H1 (cell line): ENCODE results near the gene ME3. TPM values are rescaled to one million over a fixed set of nuclear protein-coding genes. Genes with fewer than 3 reads are reported as not detected.

ENCODE experiments used
- CTCF ChIA-PET: fragments of 300-600 bp; sonication (Branson Sonifier 250); formaldehyde crosslinking; loops from one replicate; lab custom pipeline; 2021; ENCODE audit not compliant: partially characterized antibody; lab: Charles Lee
- POLR2A ChIA-PET: fragments of 300-600 bp; sonication (Branson Sonifier 250); formaldehyde crosslinking; loops from one replicate; lab custom pipeline; 2021; ENCODE audit warnings: inconsistent platforms; ENCODE audit not compliant: partially characterized antibody; lab: Charles Lee
- DNase-seq, 2 experiments: peaks; one replicate each; pipeline versions ENCODE4 v3.0.0 to v3.0.0-alpha.2; 2010 to 2022; ENCODE audit warnings: low spot score in 2 of 2, low read depth in 1 of 2, mixed read lengths in 1 of 2
- FAIRE-seq: peaks from 2 replicates; lab custom pipeline; 2011; peaks lifted over from hg19 to GRCh38; lab: Jason Lieb, UNC
- H2AFZ ChIP-seq: 2 replicates; pipeline ENCODE4 v1.8.1; 2012; ENCODE audit warnings: low read length, inconsistent platforms
- H2AK5ac ChIP-seq: 2 replicates; pipeline ENCODE4 v1.6.1; 2013; ENCODE audit warnings: low read depth, low read length
- H2BK120ac ChIP-seq: replicated peaks from 2 replicates; pipeline ENCODE3; 2013; ENCODE audit warnings: low read depth, low read length, inconsistent platforms
- H2BK12ac ChIP-seq: 2 replicates; pipeline ENCODE4 v1.6.1; 2013; ENCODE audit warnings: low read depth, low read length
- H2BK15ac ChIP-seq: 2 replicates; pipeline ENCODE4 v1.6.1; 2013; ENCODE audit warnings: low read length
- H2BK20ac ChIP-seq: 2 replicates; pipeline ENCODE4 v1.6.1; 2013; ENCODE audit warnings: low read length
- H2BK5ac ChIP-seq: 2 replicates; pipeline ENCODE4 v1.6.1; 2013; ENCODE audit warnings: low read depth, low read length
- H3K14ac ChIP-seq: 2 replicates; pipeline ENCODE4 v1.6.1; 2013; ENCODE audit warnings: inconsistent platforms; ENCODE audit not compliant: insufficient read length
- H3K18ac ChIP-seq: 2 replicates; pipeline ENCODE4 v1.6.1; 2013; ENCODE audit warnings: low read length; ENCODE audit errors: extremely low read depth
- H3K23ac ChIP-seq: 2 replicates; pipeline ENCODE4 v1.6.1; 2013; ENCODE audit warnings: inconsistent platforms; ENCODE audit not compliant: insufficient read length
- H3K23me2 ChIP-seq: 2 replicates; pipeline ENCODE4 v1.6.1; 2013; ENCODE audit warnings: low read depth, low read length
- H3K27ac ChIP-seq: 2 replicates; pipeline ENCODE4 v1.6.1; 2011; ENCODE audit warnings: low read depth, low read length, inconsistent platforms
- H3K27me3 ChIP-seq, 4 experiments: replicated peaks in 1 of 4; 1 replicate in 1 of 4; 2 replicates in 3 of 4; pipeline versions ENCODE4 v1.6.1 to v1.8.1; 2011 to 2013; ENCODE audit warnings: low read length in 3 of 4, mild to moderate bottlenecking in 3 of 4, inconsistent platforms in 2 of 4, mixed read lengths in 2 of 4, moderate library complexity in 1 of 4; ENCODE audit not compliant: control insufficient read depth in 3 of 4, insufficient read depth in 3 of 4; ENCODE audit errors: extremely low read depth in 1 of 4
- H3K36me3 ChIP-seq, 4 experiments: 2 replicates each; pipeline versions ENCODE4 v1.6.1 to v1.8.1; 2011 to 2013; ENCODE audit warnings: mild to moderate bottlenecking in 4 of 4, low read length in 3 of 4, moderate library complexity in 2 of 4, control low read depth in 1 of 4, inconsistent platforms in 1 of 4; ENCODE audit not compliant: insufficient read depth in 4 of 4, control insufficient read depth in 2 of 4
- H3K4ac ChIP-seq: replicated peaks from 2 replicates; pipeline ENCODE3; 2013; ENCODE audit warnings: low read length, low read depth, mixed read lengths, inconsistent platforms; ENCODE audit not compliant: insufficient read length
- H3K4me1 ChIP-seq, 4 experiments: replicated peaks in 1 of 4; 1 replicate in 1 of 4; 2 replicates in 3 of 4; pipeline versions ENCODE4 v1.6.1 to v1.8.1; 2011 to 2013; ENCODE audit warnings: low read length in 3 of 4, inconsistent platforms in 2 of 4, mixed read lengths in 1 of 4; ENCODE audit not compliant: insufficient read depth in 4 of 4, control insufficient read depth in 3 of 4
- H3K4me2 ChIP-seq, 2 experiments: 2 replicates each; pipeline versions ENCODE4 v1.6.1 to v1.8.1; 2011 to 2013; ENCODE audit warnings: low read depth in 2 of 2, low read length in 2 of 2, control low read depth in 1 of 2, inconsistent platforms in 1 of 2, mild to moderate bottlenecking in 1 of 2; ENCODE audit not compliant: insufficient read depth in 1 of 2
- H3K4me3 ChIP-seq, 4 experiments: fragments of 200-600, 300-600 bp in 1 of 4; sonication (generic), shearing (Covaris generic), sonication (Bioruptor Twin) in 1 of 4; 2 replicates each; pipeline versions ENCODE4 v1.5.1 to v1.8.1; 2011 to 2016; ENCODE audit warnings: low read length in 4 of 4, low read depth in 3 of 4, control low read depth in 2 of 4, inconsistent platforms in 2 of 4, mild to moderate bottlenecking in 2 of 4, mixed read lengths in 1 of 4, moderate library complexity in 1 of 4; ENCODE audit not compliant: insufficient read depth in 2 of 4; ENCODE audit errors: extremely low read depth in 1 of 4
- H3K56ac ChIP-seq: replicated peaks from 2 replicates; pipeline ENCODE3; 2013; ENCODE audit warnings: low read depth, mild to moderate bottlenecking, mixed read lengths, low read length, inconsistent platforms; ENCODE audit not compliant: insufficient read length
- H3K79me1 ChIP-seq: 2 replicates; pipeline ENCODE4 v1.6.1; 2013; ENCODE audit warnings: low read depth, low read length, control low read depth
- H3K79me2 ChIP-seq, 2 experiments: 2 replicates each; pipeline versions ENCODE4 v1.6.1 to v1.8.1; 2012 to 2013; ENCODE audit warnings: low read length in 2 of 2, mild to moderate bottlenecking in 2 of 2, inconsistent platforms in 1 of 2; ENCODE audit not compliant: insufficient read depth in 2 of 2, control insufficient read depth in 1 of 2
- H3K9ac ChIP-seq, 4 experiments: replicated peaks in 1 of 4; 1 replicate in 1 of 4; 2 replicates in 3 of 4; pipeline versions ENCODE4 v1.6.1 to v1.8.1; 2011 to 2013; ENCODE audit warnings: low read depth in 3 of 4, low read length in 3 of 4, control low read depth in 2 of 4, mild to moderate bottlenecking in 2 of 4, moderate library complexity in 2 of 4, inconsistent platforms in 1 of 4; ENCODE audit errors: extremely low read depth in 1 of 4
- H3K9me3 ChIP-seq, 2 experiments: 2 replicates each; pipeline versions ENCODE4 v1.6.1 to v1.8.1; 2012 to 2013; ENCODE audit warnings: mild to moderate bottlenecking in 2 of 2, moderate library complexity in 2 of 2, control low read depth in 1 of 2, inconsistent platforms in 1 of 2, low read depth in 1 of 2, low read length in 1 of 2, mixed read lengths in 1 of 2; ENCODE audit not compliant: insufficient read depth in 2 of 2
- H4K20me1 ChIP-seq, 2 experiments: replicated peaks in 1 of 2; 2 replicates each; pipeline versions ENCODE3 to v1.8.1; 2011 to 2013; ENCODE audit warnings: inconsistent platforms in 2 of 2, low read length in 2 of 2, mild to moderate bottlenecking in 1 of 2; ENCODE audit not compliant: insufficient read depth in 2 of 2, control insufficient read depth in 1 of 2
- H4K5ac ChIP-seq: 2 replicates; pipeline ENCODE4 v1.6.1; 2013; ENCODE audit warnings: low read length, low read depth, mixed read lengths, inconsistent platforms; ENCODE audit not compliant: insufficient read length
- H4K8ac ChIP-seq: 2 replicates; pipeline ENCODE4 v1.8.0; 2013; ENCODE audit warnings: mild to moderate bottlenecking, moderate library complexity, low read length, inconsistent platforms; ENCODE audit not compliant: insufficient read depth; ENCODE audit errors: extremely low read depth
- H4K91ac ChIP-seq: replicated peaks from 2 replicates; pipeline ENCODE3; 2013; ENCODE audit warnings: low read length, mixed read lengths, inconsistent platforms; ENCODE audit not compliant: insufficient read length
- BCL11A ChIP-seq, 2 experiments: IDR thresholded peaks; one replicate each; pipeline ENCODE4 v1.6.1; 2011; ENCODE audit warnings: low read depth in 2 of 2, low read length in 2 of 2, mild to moderate bottlenecking in 2 of 2
- WGBS, 2 experiments: shearing (Covaris generic) in 1 of 2; methylation state at CpG; one replicate each; pipeline versions ENCODE4 v1.1.6 to v1.1.7; 2013 to 2015; ENCODE audit warnings: low lambda C conversion rate in 2 of 2, mixed read lengths in 2 of 2, inconsistent platforms in 1 of 2, low coverage in 1 of 2, missing lambda C conversion rate in 1 of 2; ENCODE audit not compliant: insufficient replicate concordance in 2 of 2, insufficient coverage in 1 of 2, insufficient read length in 1 of 2; ENCODE audit errors: extremely low coverage in 1 of 2, missing lambda C conversion rate in 1 of 2; 5-methylcytosine and 5-hydroxymethylcytosine counted together
- polyA plus RNA-seq, 7 experiments: library from polyadenylated mRNA; depleted of rRNA in 3 of 7; stranded (reverse) in 5 of 7; unstranded in 2 of 7; fragments of >200 nt in 5 of 7; fragments of 200-250 nt in 2 of 7; gene quantifications; 1 replicate in 5 of 7; 2 replicates in 1 of 7; 4 replicates in 1 of 7; pipeline versions ENCODE4 v1.2.1 to v1.2.3, GENCODE V29; 2011 to 2013; ENCODE audit warnings: missing spikeins in 2 of 7, mixed read lengths in 2 of 7
- total RNA-seq: library from RNA; stranded (reverse); fragmentation: NEBNext Ultra II Directional; extraction: Animal tissue kit (Norgen Biotek cat#: 25700); gene quantifications from 2 replicates; pipeline ENCODE4 v1.2.1, GENCODE V29; 2021

Gene ME3
- total and polyA plus RNA-seq, 2 of the 8 experiments (the other 6 are each of a cell fraction or from before 2014, with no cell fraction given) = 1.5 to 2.8 TPM

- DNase-seq (no peak), FAIRE-seq (no peak)
- ChIA-PET CTCF (interaction anchor here (1.1 to 1.8 kb wide), 4 partner anchors 14 to 84 kb away, joined by 3 to 4 read pairs (median 4); no protein-coding TSS in a partner anchor), POLR2A (no interaction called here)
- no peaks in the 10 kb centered on the region for H3K9me3 ChIP-seq
- H3K56ac ChIP-seq = no peak overlapping the region
- no peak overlapping the region for H4K5ac ChIP-seq
- WGBS, 2 experiments = 93% methylated on average over 1 of the region's 1 CpG; no CpG with 5 or more reads in 1 of the 2 experiments
- no peak overlapping the region for H4K91ac ChIP-seq
- H3K36me3 ChIP-seq = no peaks in the 10 kb centered on the region
- H3K4ac ChIP-seq = no peak overlapping the region
- H3K79me1 ChIP-seq = no peaks in the 10 kb centered on the region
- no peak overlapping the region for H3K4me3 ChIP-seq
- no peak overlapping the region for H3K4me2 ChIP-seq
- H3K18ac ChIP-seq = no peak overlapping the region
- no peak overlapping the region for H2AFZ ChIP-seq
- H3K23ac ChIP-seq = no peak overlapping the region
- no peak overlapping the region for H2BK12ac ChIP-seq
- no peaks in the 10 kb centered on the region for H4K20me1 ChIP-seq
- H4K8ac ChIP-seq = no peak overlapping the region
- no peaks in the 10 kb centered on the region for H3K79me2 ChIP-seq
- H2AK5ac ChIP-seq = no peak overlapping the region
- no peak overlapping the region for H2BK15ac ChIP-seq
- no peak overlapping the region for H2BK5ac ChIP-seq
- H3K27me3 ChIP-seq = no peaks in the 10 kb centered on the region
- no peak overlapping the region for H2BK120ac ChIP-seq
- no peak overlapping the region for H2BK20ac ChIP-seq
- H3K9ac ChIP-seq = no peak overlapping the region
- H3K14ac ChIP-seq = no peak overlapping the region
- H3K23me2 ChIP-seq = no peaks in the 10 kb centered on the region
- no peak overlapping the region for H3K27ac ChIP-seq
- no peaks in the 10 kb centered on the region for H3K4me1 ChIP-seq
- TF ChIP-seq BCL11A (IDR thresholded peaks at IDR 0.05; ENCODE audit: low read depth in 2 of 2, low read length in 2 of 2) = no peak
Measured at GRCh38 chr11:86692317-86692716, 19.9 kb upstream of the ME3 start.
